Esophagus squamous epithelium (tissue), 4 donors: ENCODE measurements around the gene RFPL2.
"Not testable (repeated sequence)": the region's sequence is repeated elsewhere in the genome, so short reads cannot be mapped to it uniquely, and the experiment has no call there.

Source experiments
- POLR2A ChIP-seq, 4 donors: fragments of 450-650 bp; IDR thresholded peaks; one replicate each; pipeline ENCODE4 v1.6.1; 2017; ENCODE audit warnings: antibody characterized with exemption in 4 of 4, mild to moderate bottlenecking in 4 of 4, moderate library complexity in 3 of 4
- TF ChIP-seq, protein P1 (sequence below), 6 experiments: fragments of 450-650 bp in 4 of 6; fragments of 200-600 bp in 2 of 6; sonication (generic) in 2 of 6; IDR thresholded peaks; one replicate each; pipeline ENCODE4 v1.5.1; 2016 to 2019; ENCODE audit warnings: antibody characterized with exemption in 6 of 6, mild to moderate bottlenecking in 4 of 6, moderate library complexity in 4 of 6

GRCh38 chr22:32193346-32193745, 11.5 kb downstream of the RFPL2 start:
- not testable (repeated sequence) for TF ChIP-seq POLR2A (IDR thresholded peaks at IDR 0.05)
- TF ChIP-seq, protein P1, sequence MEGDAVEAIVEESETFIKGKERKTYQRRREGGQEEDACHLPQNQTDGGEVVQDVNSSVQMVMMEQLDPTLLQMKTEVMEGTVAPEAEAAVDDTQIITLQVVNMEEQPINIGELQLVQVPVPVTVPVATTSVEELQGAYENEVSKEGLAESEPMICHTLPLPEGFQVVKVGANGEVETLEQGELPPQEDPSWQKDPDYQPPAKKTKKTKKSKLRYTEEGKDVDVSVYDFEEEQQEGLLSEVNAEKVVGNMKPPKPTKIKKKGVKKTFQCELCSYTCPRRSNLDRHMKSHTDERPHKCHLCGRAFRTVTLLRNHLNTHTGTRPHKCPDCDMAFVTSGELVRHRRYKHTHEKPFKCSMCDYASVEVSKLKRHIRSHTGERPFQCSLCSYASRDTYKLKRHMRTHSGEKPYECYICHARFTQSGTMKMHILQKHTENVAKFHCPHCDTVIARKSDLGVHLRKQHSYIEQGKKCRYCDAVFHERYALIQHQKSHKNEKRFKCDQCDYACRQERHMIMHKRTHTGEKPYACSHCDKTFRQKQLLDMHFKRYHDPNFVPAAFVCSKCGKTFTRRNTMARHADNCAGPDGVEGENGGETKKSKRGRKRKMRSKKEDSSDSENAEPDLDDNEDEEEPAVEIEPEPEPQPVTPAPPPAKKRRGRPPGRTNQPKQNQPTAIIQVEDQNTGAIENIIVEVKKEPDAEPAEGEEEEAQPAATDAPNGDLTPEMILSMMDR (IDR thresholded peaks at IDR 0.05): not testable (repeated sequence)
